ENCODE measurements around the gene SFI1.

GRCh38 chr22:31569126-31569525 is 72.8 kb downstream of the SFI1 start:
- TF ChIP-seq ZBTB7A (IDR thresholded peaks at IDR 0.05; ENCODE audit: low read depth) (no peak), TEAD4 (IDR thresholded peaks at IDR 0.05) (no peak), CREB1 (IDR thresholded peaks at IDR 0.05; ENCODE audit: low read depth) (no peak), USF1 (IDR thresholded peaks at IDR 0.05) (no peak), FOXM1 (IDR thresholded peaks at IDR 0.05; ENCODE audit: borderline replicate concordance, low read depth) (no peak), TAF1 (IDR thresholded peaks at IDR 0.05; ENCODE audit: low read depth) (no peak), EP300 (IDR thresholded peaks at IDR 0.05; ENCODE audit: borderline replicate concordance) (no peak), YY1 (IDR thresholded peaks at IDR 0.05; ENCODE audit: low read depth) (no peak), RAD21 (IDR thresholded peaks at IDR 0.05; ENCODE audit: low read depth) (no peak), TCF12 (IDR thresholded peaks at IDR 0.05; ENCODE audit: low read depth) (no peak), MAX (IDR thresholded peaks at IDR 0.05) (no peak), REST (IDR thresholded peaks at IDR 0.05; ENCODE audit: low read depth) (no peak)
